GM12878 (cell line): ENCODE data around the gene NPLOC4.
"Not testable (repeated sequence)": the region's sequence is repeated elsewhere in the genome, so short reads cannot be mapped to it uniquely, and the experiment has no call there.

Experiments
- ETV6 ChIP-seq, 2 experiments: fragments of 450-650 bp in 1 of 2; IDR thresholded peaks in 1 of 2; conservative IDR thresholded peaks in 1 of 2; 2 replicates each; pipeline ENCODE4 v1.6.1; 2014; ENCODE audit warnings: antibody characterized with exemption in 1 of 2, borderline replicate concordance in 1 of 2, low read depth in 1 of 2, mild to moderate bottlenecking in 1 of 2, moderate library complexity in 1 of 2
- POLR2AphosphoS5 ChIP-seq: IDR thresholded peaks from 2 replicates; pipeline ENCODE4 v1.6.1; 2011; ENCODE audit warnings: mild to moderate bottlenecking, low read length, inconsistent platforms

GRCh38 chr17:81584771-81585170 is 52.1 kb downstream of the NPLOC4 start:
- not testable (repeated sequence) for TF ChIP-seq ETV6 (conservative IDR thresholded peaks at IDR 0.05 in 1 of 2, IDR thresholded peaks at IDR 0.05 in 1 of 2; ENCODE audit: borderline replicate concordance in 1 of 2, low read depth in 1 of 2); POLR2AphosphoS5
